HepG2 (cell line): ENCODE data around the gene IFNG. TPM values are rescaled to one million over a fixed set of nuclear protein-coding genes. Genes with fewer than 3 reads are reported as not detected.

Source experiments
- ATAC-seq: fragments of 200-7000 bp; cut with Tn5 transposase; 3 replicates; pipeline ENCODE4 v1.9.1; 2020; ENCODE audit warnings: mild to moderate bottlenecking, moderate library complexity
- BruUV-seq: library from RNA; stranded (reverse); fragments of 400-500 nt; replicated peaks from 2 replicates; lab custom pipeline; 2021; lab: Mats Ljungman, UMichigan
- CTCF ChIA-PET: fragments of 300-600 bp; formaldehyde crosslinking; extraction: SDS; loops from one replicate; lab custom pipeline; 2021; ENCODE audit warnings: low total read pairs, inconsistent platforms, low intra/inter-chr PET ratio; lab: Yijun Ruan, JAX
- POLR2A ChIA-PET: fragments of 350-600 bp; sonication (Branson Sonifier 250); formaldehyde crosslinking; loops from one replicate; lab custom pipeline; 2020; ENCODE audit warnings: antibody characterized with exemption, inconsistent platforms; lab: Yijun Ruan, JAX
- DNase-seq: peaks from one replicate; pipeline ENCODE4 v3.0.0-alpha.2; 2015; ENCODE audit warnings: low spot score
- FAIRE-seq: peaks from 3 replicates; lab custom pipeline; 2011; peaks lifted over from hg19 to GRCh38; lab: Jason Lieb, UNC
- H2AFZ ChIP-seq: one replicate; pipeline ENCODE4 v1.6.1; 2011; ENCODE audit warnings: low read length, inconsistent platforms
- H3K27ac ChIP-seq: fragments of 300-600 bp; 3 replicates; pipeline ENCODE4 v1.8.0; 2011; ENCODE audit warnings: mixed run types, mild to moderate bottlenecking, mixed read lengths, low read length, inconsistent platforms; ENCODE audit not compliant: insufficient read depth; ENCODE audit errors: extremely low read length
- H3K27me3 ChIP-seq, 2 experiments: fragments of 200-600 bp in 1 of 2; 2 replicates in 1 of 2; 3 replicates in 1 of 2; pipeline versions ENCODE4 v1.6.0 to v1.8.0; 2011; ENCODE audit warnings: low read length in 2 of 2, mild to moderate bottlenecking in 2 of 2, moderate library complexity in 2 of 2, inconsistent platforms in 1 of 2; ENCODE audit not compliant: insufficient read depth in 2 of 2, control insufficient read depth in 1 of 2
- H3K36me3 ChIP-seq, 2 experiments: fragments of 200-600 bp in 1 of 2; replicated peaks in 1 of 2; 2 replicates in 1 of 2; 3 replicates in 1 of 2; pipeline versions ENCODE4 v1.5.1 to v1.8.0; 2011; ENCODE audit warnings: low read length in 2 of 2, inconsistent platforms in 1 of 2; ENCODE audit not compliant: insufficient read depth in 2 of 2, control insufficient read depth in 1 of 2
- H3K4me1 ChIP-seq: 2 replicates; pipeline ENCODE4 v1.5.1; 2012; ENCODE audit warnings: low read length, inconsistent platforms; ENCODE audit not compliant: insufficient read depth
- H3K4me2 ChIP-seq: 2 replicates; pipeline ENCODE4 v1.6.0; 2011; ENCODE audit warnings: low read depth, low read length, inconsistent platforms
- H3K4me3 ChIP-seq, 3 experiments: fragments of 200-600 bp in 1 of 3; sonication (generic), shearing (Covaris generic) in 1 of 3; replicated peaks in 1 of 3; 2 replicates each; pipeline ENCODE4 v1.5.1; 2011 to 2016; ENCODE audit warnings: low read length in 3 of 3, inconsistent platforms in 2 of 3, low read depth in 2 of 3, mild to moderate bottlenecking in 2 of 3, control low read depth in 1 of 3, mixed read lengths in 1 of 3; ENCODE audit not compliant: insufficient read depth in 1 of 3
- H3K79me2 ChIP-seq: one replicate; pipeline ENCODE4 v1.6.1; 2011; ENCODE audit warnings: low read length, inconsistent platforms; ENCODE audit not compliant: insufficient read depth
- H3K9ac ChIP-seq: 2 replicates; pipeline ENCODE4 v1.6.0; 2011; ENCODE audit warnings: mild to moderate bottlenecking, low read depth, low read length, inconsistent platforms; ENCODE audit not compliant: insufficient read depth
- H3K9me3 ChIP-seq: 2 replicates; pipeline ENCODE4 v1.5.1; 2012; ENCODE audit warnings: mild to moderate bottlenecking, low read length
- H4K20me1 ChIP-seq: 2 replicates; pipeline ENCODE4 v1.6.0; 2011; ENCODE audit warnings: inconsistent platforms, mild to moderate bottlenecking, low read length, moderate library complexity; ENCODE audit not compliant: insufficient read depth
- FOSL2 ChIP-seq: sonication (generic); formaldehyde crosslinking; IDR thresholded peaks from 2 replicates; pipeline ENCODE4 v1.4.0; 2020; ENCODE audit warnings: missing genetic modification reagents
- FOXO1 ChIP-seq: sonication (generic); formaldehyde crosslinking; IDR thresholded peaks from 2 replicates; pipeline ENCODE4 v1.4.0; 2020; ENCODE audit warnings: missing genetic modification reagents
- KLF16 ChIP-seq, 2 experiments: sonication (generic) in 1 of 2; formaldehyde crosslinking in 1 of 2; IDR thresholded peaks; 2 replicates each; pipeline versions ENCODE4 v1.6.1 to v1.8.0; 2016 to 2023; ENCODE audit warnings: missing genetic modification reagents in 2 of 2, missing compliant biosample characterization in 1 of 2
- SETDB1 ChIP-seq: sonication (generic); formaldehyde crosslinking; IDR thresholded peaks from 2 replicates; pipeline ENCODE4 v1.5.1; 2020; ENCODE audit warnings: missing genetic modification reagents, mild to moderate bottlenecking, borderline replicate concordance
- SRSF1 ChIP-seq: fragments of 200-400 bp; formaldehyde crosslinking; optimal IDR thresholded peaks from 2 replicates; pipeline ENCODE3; 2017; ENCODE audit warnings: mild to moderate bottlenecking, low read depth, low read length, moderate library complexity
- STAT5B ChIP-seq: sonication (generic); formaldehyde crosslinking; IDR thresholded peaks from 2 replicates; pipeline ENCODE4 v1.4.0; 2020; ENCODE audit warnings: missing genetic modification reagents
- TCF12 ChIP-seq, 2 experiments: fragments of 450-650 bp in 1 of 2; sonication (generic) in 1 of 2; formaldehyde crosslinking in 1 of 2; IDR thresholded peaks; 2 replicates each; pipeline versions ENCODE4 v1.6.1 to v1.8.0; 2017 to 2022; ENCODE audit warnings: antibody characterized with exemption in 1 of 2, mild to moderate bottlenecking in 1 of 2, missing genetic modification reagents in 1 of 2, moderate library complexity in 1 of 2
- ZNF160 ChIP-seq: sonication (generic); formaldehyde crosslinking; IDR thresholded peaks from 2 replicates; pipeline ENCODE4 v1.8.0; 2022; ENCODE audit warnings: mild to moderate bottlenecking, inconsistent platforms, missing genetic modification reagents
- ZNF251 ChIP-seq: sonication (generic); formaldehyde crosslinking; IDR thresholded peaks from 2 replicates; pipeline ENCODE4 v1.9.0; 2021; ENCODE audit warnings: mild to moderate bottlenecking, missing genetic modification reagents
- ZNF432 ChIP-seq: sonication (generic); formaldehyde crosslinking; IDR thresholded peaks from 2 replicates; pipeline ENCODE4 v1.5.0; 2020; ENCODE audit warnings: missing genetic modification reagents, mild to moderate bottlenecking, borderline replicate concordance
- ZNF557 ChIP-seq: sonication (generic); formaldehyde crosslinking; IDR thresholded peaks from 2 replicates; pipeline ENCODE4 v1.4.0; 2020; ENCODE audit warnings: missing genetic modification reagents
- WGBS: methylation state at CpG from one replicate; pipeline ENCODE4 v1.1.6; 2017; ENCODE audit warnings: low lambda C conversion rate; 5-methylcytosine and 5-hydroxymethylcytosine counted together
- in situ Hi-C: cut with HindIII; loops from 2 replicates; pipeline ENCODE4 v1.10.0; 2017; ENCODE audit warnings: low pct_unique_long_range_greater_than_20kb; ENCODE audit not compliant: extremely low pct_ligation_motif_present
- intact Hi-C: fragments of 100-400 bp; cut with micrococcal nuclease; formaldehyde crosslinking; loops from one replicate; pipeline ENCODE4 v1.10.0; 2022; ENCODE audit not compliant: unreplicated experiment
- polyA plus RNA-seq, 8 experiments: library from polyadenylated mRNA; depleted of rRNA in 3 of 8; stranded (reverse) in 7 of 8; unstranded in 1 of 8; fragments of >200 nt; fragmentation: Illumina TruSeq in 4 of 8; extraction: Trizol in 4 of 8; gene quantifications; 2 replicates each; pipeline versions ENCODE4 v1.2.1 to v1.2.3, GENCODE V29; 2011 to 2016; ENCODE audit warnings: low read depth in 4 of 8, missing spikeins in 1 of 8, mixed read lengths in 1 of 8; ENCODE audit not compliant: insufficient read depth in 1 of 8
- total RNA-seq, 5 experiments: library from RNA; depleted of rRNA; stranded (reverse); fragments of >200 nt; fragmentation: Illumina TruSeq; extraction: Trizol; gene quantifications; 2 replicates each; pipeline ENCODE4 v1.2.3, GENCODE V29; 2016; ENCODE audit warnings: low read depth in 1 of 5

IFNG gene
- total and polyA plus RNA-seq, 2 of the 13 experiments (the other 11 are each of a cell fraction or from before 2014, with no cell fraction given) = not detected

DNA sequence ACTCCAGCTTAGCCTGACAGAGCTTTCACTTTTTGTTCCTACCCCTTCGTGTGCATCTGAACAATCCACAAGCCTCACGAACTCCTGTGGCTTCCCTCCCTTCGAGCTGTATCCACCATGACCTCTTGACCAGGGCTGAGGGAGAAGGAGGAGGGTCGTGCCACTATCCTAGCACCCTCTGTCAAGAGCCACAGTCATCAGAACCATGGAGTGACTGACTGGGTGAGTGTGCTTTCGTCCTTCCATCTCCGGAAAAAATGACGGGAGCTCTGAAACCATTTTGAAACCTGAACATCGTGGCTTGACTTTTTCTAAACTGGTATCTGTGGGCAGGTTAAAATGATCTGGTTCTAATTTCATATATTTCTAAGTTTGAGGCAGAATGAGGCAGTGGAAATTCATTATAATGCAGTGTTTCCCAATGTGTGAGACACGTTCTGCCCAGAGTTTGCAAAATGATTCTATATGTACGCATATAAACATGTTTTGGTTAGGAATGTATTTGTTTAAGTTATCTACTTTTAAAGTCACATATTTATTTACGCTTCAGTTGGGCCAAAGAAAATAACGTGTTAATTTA is 39.1 kb upstream of the IFNG start:
- TF ChIP-seq FOXO1 (no peak), SETDB1 (CRISPR knock-in tag) (no peak), ZNF160 (CRISPR knock-in tag) (no peak), ZNF432 (CRISPR knock-in tag) (no peak), FOSL2 (CRISPR knock-in tag) (no peak), SRSF1 (no peak), STAT5B (no peak), ZNF557 (CRISPR knock-in tag) (no peak), ZNF251 (no peak), KLF16 (CRISPR knock-in tag; IDR thresholded peaks at IDR 0.05) (no peak), TCF12 (IDR thresholded peaks at IDR 0.05) (no peak), TCF12 (CRISPR knock-in tag; IDR thresholded peaks at IDR 0.05) (no peak)
- no peaks in the 10 kb centered on the region for H3K9me3 ChIP-seq
- no peaks in the 10 kb centered on the region for H3K36me3 ChIP-seq
- no peak overlapping the region for H3K27ac ChIP-seq
- H3K9ac ChIP-seq = no peak overlapping the region
- no TSS peak for BruUV-seq
- ChIA-PET POLR2A (no interaction called here), CTCF (no interaction called here)
- in situ Hi-C loops (no loop called here), intact Hi-C loops (no loop called here)
- no peaks in the 10 kb centered on the region for H4K20me1 ChIP-seq
- DNase-seq (no peak), FAIRE-seq (no peak), ATAC-seq (no peak)
- H3K27me3 ChIP-seq = no peaks in the 10 kb centered on the region; a peak in 2 of 5 replicates
- no peak overlapping the region for H3K4me2 ChIP-seq
- 31% methylated on average over 12 of the region's 12 CpGs for WGBS
- no peak overlapping the region for H3K4me3 ChIP-seq
- H3K79me2 ChIP-seq = no peaks in the 10 kb centered on the region
- peak overlapping the region; percentile 27 for H2AFZ ChIP-seq
- H3K4me1 ChIP-seq = no peaks in the 10 kb centered on the region
